HG02610 (cell line): ENCODE measurements around the gene ANO8.
"Not testable (repeated sequence)": the region's sequence is repeated elsewhere in the genome, so short reads cannot be mapped to it uniquely, and the experiment has no call there.

Experiments used
- ATAC-seq: cut with Tn5 transposase; IDR thresholded peaks from one replicate; pipeline ENCODE4 v1.9.1; 2021; ENCODE audit warnings: mild to moderate bottlenecking, moderate library complexity; ENCODE audit not compliant: unreplicated experiment

The ANO8 gene

GRCh38 chr19:17292301-17293074 lies 42.2 kb downstream of the ANO8 start:
- peak; percentile 91 for ATAC-seq

DNA sequence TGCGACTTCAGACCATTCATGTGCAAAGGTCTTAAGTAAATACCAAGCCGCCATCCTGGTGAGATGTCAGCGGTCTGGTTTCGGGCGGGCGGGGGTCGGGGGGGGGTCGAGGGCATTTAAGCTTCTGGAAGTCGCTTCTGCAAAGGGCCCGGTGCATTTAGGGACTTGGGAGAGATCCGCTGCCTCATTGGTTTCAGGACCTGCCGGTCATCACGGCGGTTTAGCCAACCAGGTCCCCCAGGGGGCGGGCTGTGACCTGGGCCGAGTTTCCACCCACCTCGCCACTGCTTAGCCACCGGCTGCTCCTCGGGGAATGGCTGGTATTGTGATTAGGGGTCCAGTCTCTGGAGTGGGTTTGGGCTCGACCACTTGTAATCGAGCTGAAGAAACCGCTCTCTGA lies 45.2 kb downstream of the ANO8 start:
- ATAC-seq, result no peak

- ATAC-seq, result no peak
Measured at GRCh38 chr19:17286752-17287151, 47.9 kb downstream of the ANO8 start.

GRCh38 chr19:17286263-17286662 lies 48.4 kb downstream of the ANO8 start:
- ATAC-seq, result no peak

DNA sequence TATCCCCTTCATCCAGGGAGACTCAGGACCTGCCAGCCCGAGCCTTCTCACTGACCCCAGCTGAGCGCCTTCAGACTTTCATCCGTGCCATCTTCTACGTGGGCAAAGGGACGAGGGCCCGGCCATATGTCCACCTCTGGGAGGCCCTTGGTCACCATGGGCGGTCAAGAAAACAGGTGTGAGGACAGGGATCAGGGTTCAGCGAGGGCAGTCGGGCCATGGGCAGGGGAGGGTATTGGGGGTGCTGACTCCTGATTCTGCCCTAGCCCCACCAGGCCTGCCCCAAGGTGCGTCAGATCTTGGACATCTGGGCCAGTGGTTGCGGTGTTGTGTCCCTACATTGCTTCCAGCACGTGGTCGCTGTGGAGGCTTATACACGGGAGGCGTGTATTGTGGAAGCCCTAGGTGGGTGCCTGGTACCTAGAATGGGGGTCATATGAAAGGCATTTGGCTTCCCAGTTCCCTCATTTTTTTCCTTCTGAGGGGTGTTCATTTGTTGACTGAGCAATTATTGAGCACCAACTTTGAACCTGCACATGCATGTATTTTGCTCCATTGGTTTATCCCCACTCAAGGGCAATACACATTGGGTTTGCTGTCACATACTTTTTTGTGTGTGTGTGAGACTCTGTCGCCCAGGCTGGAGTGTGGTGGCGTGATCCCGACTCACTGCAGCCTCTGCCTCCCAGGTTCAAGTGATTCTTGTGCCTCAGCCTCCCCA lies 49.1 kb downstream of the ANO8 start:
- no peak for ATAC-seq

DNA sequence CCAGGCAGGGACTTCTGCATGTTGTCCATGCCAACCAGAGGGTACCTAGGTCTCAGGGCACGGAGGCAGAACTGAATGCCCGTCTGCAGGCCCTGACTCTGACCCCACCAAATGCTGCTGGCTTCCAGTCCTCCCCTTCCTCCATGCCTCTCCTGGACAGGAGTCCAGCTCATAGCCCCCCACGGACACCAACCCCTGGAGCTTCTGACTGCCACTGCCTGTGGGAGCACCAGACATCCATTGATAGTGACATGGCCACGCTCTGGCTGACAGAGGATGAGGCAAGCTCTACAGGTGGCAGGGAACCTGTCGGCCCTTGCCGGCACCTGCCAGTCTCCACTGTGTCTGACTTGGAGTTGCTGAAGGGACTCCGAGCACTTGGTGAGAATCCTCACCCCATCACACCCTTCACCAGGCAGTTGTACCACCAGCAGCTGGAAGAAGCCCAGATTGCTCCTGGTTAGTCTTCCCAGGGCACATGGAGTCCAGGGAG lies 51.1 kb downstream of the ANO8 start:
- no peak for ATAC-seq

GRCh38 chr19:17282488-17283125 lies 52.0 kb downstream of the ANO8 start:
- ATAC-seq, result peak; percentile 41

- no peak for ATAC-seq
Measured at GRCh38 chr19:17281391-17282304, 53.0 kb downstream of the ANO8 start, which contains the start of gene ANKLE1. ANKLE1 (plus strand) TSS chr19:17281901; CDS start chr19:17281921, 20 bp downstream.

- no peak for ATAC-seq
Measured at GRCh38 chr19:17279436-17279835, 55.2 kb downstream of the ANO8 start.

GRCh38 chr19:17275441-17276175 lies 59.0 kb downstream of the ANO8 start:
- ATAC-seq, result no peak

DNA sequence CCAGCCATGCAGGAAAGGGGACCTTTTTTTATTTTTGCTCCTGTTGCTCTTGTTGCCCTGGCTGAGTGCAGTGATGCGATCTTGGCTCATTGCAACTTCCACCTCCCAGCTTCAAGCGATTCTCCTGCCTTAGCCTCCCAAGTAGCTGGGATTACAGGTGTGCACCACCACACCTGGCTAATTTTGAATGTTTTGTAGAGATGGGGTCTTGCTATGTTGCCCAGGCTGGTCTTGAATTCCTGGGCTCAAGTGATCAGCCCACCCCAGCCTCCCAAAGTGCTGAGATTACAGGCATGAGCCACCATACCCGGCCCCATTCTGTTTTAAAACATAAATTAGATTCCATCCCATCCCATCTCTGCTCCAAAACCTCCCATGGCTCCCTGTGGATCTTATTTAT lies 59.8 kb downstream of the ANO8 start:
- ATAC-seq, result not testable (repeated sequence)
